K562 (cell line): ENCODE measurements around the gene ADARB2. TPM values are rescaled to one million over a fixed set of nuclear protein-coding genes. Genes with fewer than 3 reads are reported as not detected.

ENCODE experiments used
- ATAC-seq: fragments of 200-7000 bp; cut with Tn5 transposase; 3 replicates; pipeline ENCODE4 v1.9.1; 2020; ENCODE audit warnings: moderate library complexity
- BruUV-seq: library from RNA; stranded (reverse); fragments of 400-500 nt; replicated peaks from 2 replicates; lab custom pipeline; 2021; lab: Mats Ljungman, UMichigan
- CTCF ChIA-PET: fragments of 300-600 bp; formaldehyde crosslinking; extraction: SDS; loops from one replicate; lab custom pipeline; 2021; ENCODE audit warnings: low intra/inter-chr PET ratio; lab: Yijun Ruan, JAX
- POLR2A ChIA-PET: fragments of 300-600, 350-650 bp; sonication (Branson Sonifier 250); formaldehyde crosslinking; extraction: SDS; loops from one replicate; lab custom pipeline; 2021; ENCODE audit warnings: antibody characterized with exemption, inconsistent platforms; lab: Yijun Ruan, JAX
- DNase-seq, 4 experiments: peaks; one replicate each; pipeline versions ENCODE4 v3.0.0 to v3.0.0-alpha.2; 2011 to 2018; ENCODE audit warnings: low spot score in 3 of 4, mixed read lengths in 3 of 4; ENCODE audit errors: extremely low read depth in 1 of 4
- FAIRE-seq: peaks from 2 replicates; lab custom pipeline; 2011; peaks lifted over from hg19 to GRCh38; lab: Jason Lieb, UNC
- H2AFZ ChIP-seq: 2 replicates; pipeline ENCODE4 v1.6.0; 2011; ENCODE audit warnings: low read depth, low read length, control low read depth, inconsistent platforms
- H3K27ac ChIP-seq: fragments of 200-600 bp; 3 replicates; pipeline ENCODE4 v1.8.0; 2011; ENCODE audit warnings: low read depth, mild to moderate bottlenecking, control low read depth, inconsistent platforms, low read length, moderate library complexity, mixed read lengths; ENCODE audit errors: extremely low read depth
- H3K27me3 ChIP-seq, 2 experiments: fragments of 300-600 bp in 1 of 2; 2 replicates in 1 of 2; 3 replicates in 1 of 2; pipeline versions ENCODE4 v1.6.0 to v1.8.0; 2011; ENCODE audit warnings: inconsistent platforms in 2 of 2, low read length in 2 of 2, mild to moderate bottlenecking in 1 of 2, mixed read lengths in 1 of 2, moderate library complexity in 1 of 2; ENCODE audit not compliant: control insufficient read depth in 2 of 2, insufficient read depth in 2 of 2
- H3K36me3 ChIP-seq: fragments of 300-600 bp; 3 replicates; pipeline ENCODE4 v1.8.0; 2011; ENCODE audit warnings: mild to moderate bottlenecking, low read length, inconsistent platforms; ENCODE audit not compliant: control insufficient read depth, insufficient read depth
- H3K4me1 ChIP-seq, 2 experiments: fragments of 200-600 bp in 1 of 2; replicated peaks in 1 of 2; 2 replicates in 1 of 2; 3 replicates in 1 of 2; pipeline versions ENCODE4 v1.5.1 to v1.8.0; 2011; ENCODE audit warnings: inconsistent platforms in 2 of 2, low read length in 2 of 2, mild to moderate bottlenecking in 1 of 2, mixed read lengths in 1 of 2, moderate library complexity in 1 of 2; ENCODE audit not compliant: control insufficient read depth in 2 of 2, insufficient read depth in 2 of 2
- H3K4me2 ChIP-seq: 2 replicates; pipeline ENCODE4 v1.6.1; 2011; ENCODE audit warnings: low read length, control low read depth, inconsistent platforms, mixed read lengths; ENCODE audit not compliant: insufficient read depth
- H3K4me3 ChIP-seq: fragments of 200-600 bp; sonication (generic), shearing (Covaris generic); 2 replicates; pipeline ENCODE4 v1.5.1; 2016; ENCODE audit warnings: control low read depth, inconsistent platforms
- H3K79me2 ChIP-seq: fragments of 200-600 bp; 3 replicates; pipeline ENCODE4 v1.8.0; 2011; ENCODE audit warnings: low read length, inconsistent platforms; ENCODE audit not compliant: control insufficient read depth, insufficient read depth
- H3K9ac ChIP-seq, 2 experiments: 2 replicates each; pipeline versions ENCODE4 v1.6.0 to v1.6.1; 2011; ENCODE audit warnings: low read depth in 2 of 2, low read length in 2 of 2, control low read depth in 1 of 2, inconsistent platforms in 1 of 2, mild to moderate bottlenecking in 1 of 2, mixed read lengths in 1 of 2; ENCODE audit not compliant: insufficient read depth in 1 of 2
- H3K9me1 ChIP-seq: one replicate; pipeline ENCODE4 v1.6.0; 2011; ENCODE audit warnings: inconsistent platforms, mild to moderate bottlenecking, low read length, moderate library complexity; ENCODE audit not compliant: control insufficient read depth, insufficient read depth
- H3K9me3 ChIP-seq: replicated peaks from 2 replicates; pipeline ENCODE4 v1.5.1; 2011; ENCODE audit warnings: low read depth, low read length, inconsistent platforms; ENCODE audit not compliant: control insufficient read depth, insufficient read depth
- H4K20me1 ChIP-seq: replicated peaks from 2 replicates; pipeline ENCODE4 v1.6.1; 2011; ENCODE audit warnings: low read length, inconsistent platforms, mixed read lengths; ENCODE audit not compliant: control insufficient read depth, insufficient read depth
- KAT2B ChIP-seq: IDR thresholded peaks from one replicate; pipeline ENCODE4 v1.6.1; 2012; ENCODE audit warnings: low read depth, mild to moderate bottlenecking, control low read depth, inconsistent platforms, low read length, moderate library complexity
- KLF1 ChIP-seq: fragments of 450-650 bp; IDR thresholded peaks from 2 replicates; pipeline ENCODE4 v1.6.1; 2016; ENCODE audit warnings: missing genetic modification characterization, missing compliant biosample characterization
- RBM17 ChIP-seq: fragments of 200-400 bp; formaldehyde crosslinking; IDR thresholded peaks from 2 replicates; pipeline ENCODE4 v1.6.1; 2017; ENCODE audit warnings: low read depth, mild to moderate bottlenecking, low read length, borderline replicate concordance
- SIX5 ChIP-seq, 2 experiments: IDR thresholded peaks; 2 replicates each; pipeline ENCODE4 v1.6.1; 2011; ENCODE audit warnings: low read length in 2 of 2, borderline replicate concordance in 1 of 2, low read depth in 1 of 2, mild to moderate bottlenecking in 1 of 2, moderate library complexity in 1 of 2; ENCODE audit not compliant: insufficient read depth in 1 of 2
- ZNF655 ChIP-seq: fragments of 250-450 bp; sonication (Bioruptor Pico); IDR thresholded peaks from 2 replicates; pipeline ENCODE4 v1.5.0; 2021
- WGBS: fragments of 100-300 bp; shearing (Covaris generic); methylation state at CpG from one replicate; pipeline ENCODE4 v1.1.6; 2016; ENCODE audit warnings: low coverage, mixed read lengths; ENCODE audit not compliant: insufficient coverage; ENCODE audit errors: missing lambda C conversion rate; 5-methylcytosine and 5-hydroxymethylcytosine counted together
- in situ Hi-C: fragments of 300-500 bp; cut with MboI; formaldehyde crosslinking; loops from 4 replicates; pipeline ENCODE4 v1.15.0; 2018; ENCODE audit warnings: inconsistent platforms, mixed read lengths
- intact Hi-C: fragments of 100-400 bp; cut with micrococcal nuclease; formaldehyde crosslinking; loops from 2 replicates; pipeline ENCODE4 v1.14.2; 2022
- polyA plus RNA-seq, 8 experiments: library from polyadenylated mRNA; depleted of rRNA in 4 of 8; stranded (reverse) in 5 of 8; unstranded in 3 of 8; fragments of >200 nt; fragmentation: Nextera tagmentation in 2 of 8; fragmentation: Illumina TruSeq in 1 of 8; extraction: Ambion mirVana in 2 of 8; extraction: Trizol in 1 of 8; gene quantifications; 2 replicates each; pipeline versions ENCODE4 v1.2.1 to v1.2.3, GENCODE V29; 2011 to 2014; ENCODE audit warnings: inconsistent platforms in 1 of 8, missing spikeins in 1 of 8
- total RNA-seq, 7 experiments: library from RNA; depleted of rRNA in 6 of 7; stranded (reverse); fragments of >200 nt in 6 of 7; fragmentation: Illumina TruSeq in 2 of 7; extraction: Trizol in 2 of 7; gene quantifications; 2 replicates each; pipeline versions ENCODE4 v1.2.1 to v1.2.3, GENCODE V29; 2011 to 2021; ENCODE audit warnings: low replicate concordance in 1 of 7
- TF ChIP-seq, protein P1 (sequence below): fragments of 250-450 bp; sonication (Bioruptor Pico); IDR thresholded peaks from 2 replicates; pipeline ENCODE4 v1.9.0; 2021; ENCODE audit warnings: mild to moderate bottlenecking, inconsistent platforms

Gene ADARB2
- total and polyA plus RNA-seq, 9 of the 15 experiments (the other 6 are each of a cell fraction or from before 2014, with no cell fraction given), result not detected

GRCh38 chr10:1209355-1209979 lies 527.9 kb downstream of the ADARB2 start:
- in situ Hi-C loops (no loop called here), intact Hi-C loops (no loop called here)
- no peak for DNase-seq
- Histone ChIP-seq H3K9ac (no peak overlapping the region), H3K9me1 (no peaks in the 10 kb centered on the region), H4K20me1 (peaks cover 35% of the 10 kb centered on the region), H3K4me3 (no peak overlapping the region), H3K27me3 (peaks cover 14 to 58% of the 10 kb centered on the region in 2 experiments; a peak in 4 of 5 replicates), H3K9me3 (no peaks in the 10 kb centered on the region), H2AFZ (no peak overlapping the region), H3K27ac (no peak overlapping the region), H3K4me1 (peaks cover 0 to 4% of the 10 kb centered on the region in 2 experiments; a peak in 1 of 5 replicates), H3K4me2 (no peak overlapping the region), H3K79me2 (no peaks in the 10 kb centered on the region), H3K36me3 (no peaks in the 10 kb centered on the region)
- TF ChIP-seq RBM17 (no peak), KLF1 (tag) (no peak), ZNF655 (CRISPR knock-in tag) (no peak), SIX5 (IDR thresholded peaks at IDR 0.05; ENCODE audit: borderline replicate concordance in 1 of 2, insufficient read depth in 1 of 2, low read depth in 1 of 2, low read length in 2 of 2) (no peak), KAT2B (no peak)
- TF ChIP-seq, protein P1, sequence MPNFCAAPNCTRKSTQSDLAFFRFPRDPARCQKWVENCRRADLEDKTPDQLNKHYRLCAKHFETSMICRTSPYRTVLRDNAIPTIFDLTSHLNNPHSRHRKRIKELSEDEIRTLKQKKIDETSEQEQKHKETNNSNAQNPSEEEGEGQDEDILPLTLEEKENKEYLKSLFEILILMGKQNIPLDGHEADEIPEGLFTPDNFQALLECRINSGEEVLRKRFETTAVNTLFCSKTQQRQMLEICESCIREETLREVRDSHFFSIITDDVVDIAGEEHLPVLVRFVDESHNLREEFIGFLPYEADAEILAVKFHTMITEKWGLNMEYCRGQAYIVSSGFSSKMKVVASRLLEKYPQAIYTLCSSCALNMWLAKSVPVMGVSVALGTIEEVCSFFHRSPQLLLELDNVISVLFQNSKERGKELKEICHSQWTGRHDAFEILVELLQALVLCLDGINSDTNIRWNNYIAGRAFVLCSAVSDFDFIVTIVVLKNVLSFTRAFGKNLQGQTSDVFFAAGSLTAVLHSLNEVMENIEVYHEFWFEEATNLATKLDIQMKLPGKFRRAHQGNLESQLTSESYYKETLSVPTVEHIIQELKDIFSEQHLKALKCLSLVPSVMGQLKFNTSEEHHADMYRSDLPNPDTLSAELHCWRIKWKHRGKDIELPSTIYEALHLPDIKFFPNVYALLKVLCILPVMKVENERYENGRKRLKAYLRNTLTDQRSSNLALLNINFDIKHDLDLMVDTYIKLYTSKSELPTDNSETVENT, result no peak
- ChIA-PET CTCF (no interaction called here), POLR2A (no interaction called here)
- ATAC-seq, result no peak
- FAIRE-seq, result no peak
- no TSS peak for BruUV-seq
- WGBS, result 8% methylated on average over 7 of the region's 8 CpGs
